Uterus (tissue), 2 donors: ENCODE results near the gene MEF2B.

Experiments used
- CTCF ChIP-seq, 4 experiments: fragments of 200-600 bp in 2 of 4; fragments of 450-650 bp in 2 of 4; sonication (generic) in 2 of 4; IDR thresholded peaks; one replicate each; pipeline ENCODE4 v1.5.1; 2016 to 2019; ENCODE audit warnings: antibody characterized with exemption in 4 of 4, mild to moderate bottlenecking in 2 of 4, moderate library complexity in 1 of 4
- POLR2A ChIP-seq, 2 donors: fragments of 450-650 bp; IDR thresholded peaks; one replicate each; pipeline ENCODE4 v1.6.1; 2016; ENCODE audit warnings: antibody characterized with exemption in 2 of 2, mild to moderate bottlenecking in 1 of 2, moderate library complexity in 1 of 2

GRCh38 chr19:19133985-19134384, 36.1 kb downstream of the MEF2B start:
- TF ChIP-seq CTCF (IDR thresholded peaks at IDR 0.05) (no peak), POLR2A (IDR thresholded peaks at IDR 0.05) (no peak)
